ENCODE results near the gene PKD1L1.

DNA sequence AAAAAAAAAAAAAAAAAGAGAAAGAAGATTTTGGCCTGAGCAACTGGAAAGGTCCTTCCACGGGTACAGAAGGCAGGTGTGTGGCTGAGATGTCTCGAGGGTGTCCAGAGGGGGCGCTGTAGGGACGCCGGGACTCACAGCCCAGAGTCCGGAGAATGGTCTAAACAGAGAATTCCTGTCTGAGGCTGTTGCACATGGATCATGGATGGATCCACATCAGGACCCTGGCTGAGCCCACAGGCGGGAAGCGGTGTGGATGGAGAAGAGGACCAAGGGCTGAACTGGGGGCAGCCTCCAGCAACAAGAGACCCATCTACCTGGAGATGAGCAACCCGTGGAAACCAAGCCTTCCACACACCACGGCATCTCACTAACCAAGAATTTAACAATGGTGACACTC, 55.0 kb downstream of the PKD1L1 start:
- TF ChIP-seq GATA3 (IDR thresholded peaks at IDR 0.05; ENCODE audit: borderline replicate concordance) (no peak), CEBPB (IDR thresholded peaks at IDR 0.05) (no peak), ZFP36 (IDR thresholded peaks at IDR 0.05; ENCODE audit: borderline replicate concordance, partially characterized antibody) (no peak), EP300 (IDR thresholded peaks at IDR 0.05) (no peak), RAD21 (conservative IDR thresholded peaks at IDR 0.05 in 1 of 2, IDR thresholded peaks at IDR 0.05 in 1 of 2) (no peak), POLR2A (IDR thresholded peaks at IDR 0.05; ENCODE audit: low read length) (no peak)
- TF ChIP-seq, protein P1, sequence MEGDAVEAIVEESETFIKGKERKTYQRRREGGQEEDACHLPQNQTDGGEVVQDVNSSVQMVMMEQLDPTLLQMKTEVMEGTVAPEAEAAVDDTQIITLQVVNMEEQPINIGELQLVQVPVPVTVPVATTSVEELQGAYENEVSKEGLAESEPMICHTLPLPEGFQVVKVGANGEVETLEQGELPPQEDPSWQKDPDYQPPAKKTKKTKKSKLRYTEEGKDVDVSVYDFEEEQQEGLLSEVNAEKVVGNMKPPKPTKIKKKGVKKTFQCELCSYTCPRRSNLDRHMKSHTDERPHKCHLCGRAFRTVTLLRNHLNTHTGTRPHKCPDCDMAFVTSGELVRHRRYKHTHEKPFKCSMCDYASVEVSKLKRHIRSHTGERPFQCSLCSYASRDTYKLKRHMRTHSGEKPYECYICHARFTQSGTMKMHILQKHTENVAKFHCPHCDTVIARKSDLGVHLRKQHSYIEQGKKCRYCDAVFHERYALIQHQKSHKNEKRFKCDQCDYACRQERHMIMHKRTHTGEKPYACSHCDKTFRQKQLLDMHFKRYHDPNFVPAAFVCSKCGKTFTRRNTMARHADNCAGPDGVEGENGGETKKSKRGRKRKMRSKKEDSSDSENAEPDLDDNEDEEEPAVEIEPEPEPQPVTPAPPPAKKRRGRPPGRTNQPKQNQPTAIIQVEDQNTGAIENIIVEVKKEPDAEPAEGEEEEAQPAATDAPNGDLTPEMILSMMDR (IDR thresholded peaks at IDR 0.05): no peak
- TF ChIP-seq, protein P2, sequence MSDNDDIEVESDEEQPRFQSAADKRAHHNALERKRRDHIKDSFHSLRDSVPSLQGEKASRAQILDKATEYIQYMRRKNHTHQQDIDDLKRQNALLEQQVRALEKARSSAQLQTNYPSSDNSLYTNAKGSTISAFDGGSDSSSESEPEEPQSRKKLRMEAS (IDR thresholded peaks at IDR 0.05): no peak
